Stimulated activated CD8-positive, alpha-beta memory T cell treated with anti-CD3 and anti-CD28 coated beads, Interleukin-4, amount 100 ng/mL, for 1 hour (primary cell): ENCODE measurements around the gene SLC30A2.
"Not testable (repeated sequence)": the region's sequence is repeated elsewhere in the genome, so short reads cannot be mapped to it uniquely, and the experiment has no call there.

Source experiments
- DNase-seq, 2 donors: peaks; one replicate each; pipeline ENCODE4 v3.0.0-alpha.2; 2020; ENCODE audit warnings: low read depth in 2 of 2, low spot score in 1 of 2

SLC30A2 gene

GRCh38 chr1:26045722-26046245 is at the start of gene SLC30A2:
TSS of gene SLC30A2 (minus strand) at chr1:26046118. CDS start at chr1:26045896, 222 bp downstream.
- no peak for DNase-seq

- no peak for DNase-seq
These were observed 48.9 kb upstream of the SLC30A2 start for GRCh38 chr1:26094677-26095383.

GRCh38 chr1:26094076-26094669 is 48.3 kb upstream of the SLC30A2 start:
- no peak for DNase-seq

- DNase-seq = not testable (repeated sequence)
These were observed 47.7 kb upstream of the SLC30A2 start for GRCh38 chr1:26093569-26093968.

- DNase-seq = no peak
These were observed 46.5 kb upstream of the SLC30A2 start for GRCh38 chr1:26092422-26092821.

- DNase-seq = no peak
These were observed 45.0 kb upstream of the SLC30A2 start for GRCh38 chr1:26090893-26091292.

- DNase-seq = no peak
These were observed 43.2 kb upstream of the SLC30A2 start for GRCh38 chr1:26089125-26089524.

- no peak for DNase-seq
These were observed 38.9 kb upstream of the SLC30A2 start for GRCh38 chr1:26084844-26085243.

- DNase-seq = no peak
These were observed 38.2 kb upstream of the SLC30A2 start for GRCh38 chr1:26084091-26084561.

- no peak for DNase-seq
These were observed 37.3 kb upstream of the SLC30A2 start for GRCh38 chr1:26083208-26083607.

GRCh38 chr1:26082020-26082350 is 36.1 kb upstream of the SLC30A2 start:
- no peak for DNase-seq

GRCh38 chr1:26081267-26082019 is 35.5 kb upstream of the SLC30A2 start:
- no peak for DNase-seq

GRCh38 chr1:26079960-26080814 is 34.3 kb upstream of the SLC30A2 start:
- DNase-seq = no peak

GRCh38 chr1:26079178-26079563 is 33.3 kb upstream of the SLC30A2 start:
- no peak for DNase-seq

GRCh38 chr1:26078286-26079177 is 32.6 kb upstream of the SLC30A2 start:
- DNase-seq = no peak

GRCh38 chr1:26077524-26077923 is 31.6 kb upstream of the SLC30A2 start:
- DNase-seq = no peak

GRCh38 chr1:26075421-26076144 is 29.7 kb upstream of the SLC30A2 start:
- no peak for DNase-seq

- no peak for DNase-seq
These were observed 26.4 kb upstream of the SLC30A2 start for GRCh38 chr1:26072305-26072704.

GRCh38 chr1:26070963-26071342 is 25.0 kb upstream of the SLC30A2 start:
- DNase-seq = no peak
